CD4-positive, alpha-beta T cell treated with Interleukin-1 beta for 1 hour (primary cell): Measurements from ENCODE around the gene SSH2.

Source experiments
- DNase-seq, 2 donors: peaks; one replicate each; pipeline ENCODE4 v3.0.0-alpha.2; 2020 to 2022

The SSH2 gene

DNA sequence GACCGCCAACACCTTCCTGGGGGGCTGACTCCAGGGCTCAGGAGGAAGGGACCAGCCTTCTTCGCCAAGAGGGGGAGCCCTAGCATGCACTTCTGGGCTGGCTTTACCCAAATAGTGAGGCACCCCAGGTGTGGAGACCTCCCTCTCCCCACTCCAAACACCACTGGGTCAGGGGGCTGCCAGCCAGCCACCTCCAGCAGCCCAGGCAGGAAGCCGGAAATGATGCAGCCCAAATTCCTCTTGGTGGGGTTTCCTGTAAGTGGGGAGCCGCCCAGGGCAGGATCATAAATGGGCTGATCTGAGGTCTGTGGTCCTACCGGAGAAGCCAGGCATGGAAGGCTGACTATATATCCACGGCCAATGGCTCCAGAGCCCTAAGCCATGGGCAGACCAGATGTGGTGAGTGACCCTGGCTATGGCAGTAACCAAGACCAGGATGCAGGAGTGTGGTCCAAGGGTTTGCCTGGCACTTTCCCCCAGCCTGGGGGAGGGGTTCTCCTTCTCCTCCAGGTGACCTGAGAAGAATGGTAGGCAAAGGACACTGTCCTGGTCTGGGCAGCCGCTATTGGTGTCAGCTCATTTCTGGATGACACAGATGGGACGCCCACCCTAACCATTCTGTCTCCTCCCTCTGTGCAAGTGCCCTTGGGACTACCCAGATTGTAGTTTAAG, 344.8 kb downstream of the SSH2 start:
- DNase-seq, result peak in 1 of 2 donors; percentile 39

DNA sequence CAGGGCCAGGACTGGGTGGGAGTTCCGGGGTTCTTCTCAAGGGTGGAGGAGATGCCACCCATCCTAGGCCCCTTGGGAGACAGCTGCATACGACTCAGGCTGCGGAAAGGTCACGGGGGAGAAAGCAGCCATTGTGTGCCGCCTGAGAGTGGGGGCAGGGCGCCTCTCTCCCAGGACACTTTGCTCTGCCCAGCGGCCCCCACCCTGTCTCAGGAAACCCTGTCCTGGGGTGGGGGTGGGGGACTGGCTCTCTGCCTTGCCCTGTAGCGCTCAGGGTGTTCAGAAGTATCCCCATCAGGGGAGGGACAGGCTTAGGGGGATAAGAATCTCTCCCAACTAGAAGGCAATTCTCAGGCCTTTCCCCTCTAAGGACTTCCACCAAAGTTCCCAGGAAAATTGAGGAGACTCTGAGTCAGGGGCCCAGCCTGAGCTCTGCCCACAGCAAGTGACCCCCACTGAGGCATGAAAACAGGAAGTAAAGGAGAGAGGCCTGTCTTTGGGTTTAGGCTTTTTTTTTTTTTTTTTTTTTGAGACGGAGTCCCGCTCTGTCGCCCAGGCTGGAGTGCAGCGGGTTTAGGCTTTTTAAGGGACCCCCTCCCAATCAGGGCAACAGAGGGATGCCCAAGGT, 345.5 kb downstream of the SSH2 start:
- DNase-seq, result no peak

DNA sequence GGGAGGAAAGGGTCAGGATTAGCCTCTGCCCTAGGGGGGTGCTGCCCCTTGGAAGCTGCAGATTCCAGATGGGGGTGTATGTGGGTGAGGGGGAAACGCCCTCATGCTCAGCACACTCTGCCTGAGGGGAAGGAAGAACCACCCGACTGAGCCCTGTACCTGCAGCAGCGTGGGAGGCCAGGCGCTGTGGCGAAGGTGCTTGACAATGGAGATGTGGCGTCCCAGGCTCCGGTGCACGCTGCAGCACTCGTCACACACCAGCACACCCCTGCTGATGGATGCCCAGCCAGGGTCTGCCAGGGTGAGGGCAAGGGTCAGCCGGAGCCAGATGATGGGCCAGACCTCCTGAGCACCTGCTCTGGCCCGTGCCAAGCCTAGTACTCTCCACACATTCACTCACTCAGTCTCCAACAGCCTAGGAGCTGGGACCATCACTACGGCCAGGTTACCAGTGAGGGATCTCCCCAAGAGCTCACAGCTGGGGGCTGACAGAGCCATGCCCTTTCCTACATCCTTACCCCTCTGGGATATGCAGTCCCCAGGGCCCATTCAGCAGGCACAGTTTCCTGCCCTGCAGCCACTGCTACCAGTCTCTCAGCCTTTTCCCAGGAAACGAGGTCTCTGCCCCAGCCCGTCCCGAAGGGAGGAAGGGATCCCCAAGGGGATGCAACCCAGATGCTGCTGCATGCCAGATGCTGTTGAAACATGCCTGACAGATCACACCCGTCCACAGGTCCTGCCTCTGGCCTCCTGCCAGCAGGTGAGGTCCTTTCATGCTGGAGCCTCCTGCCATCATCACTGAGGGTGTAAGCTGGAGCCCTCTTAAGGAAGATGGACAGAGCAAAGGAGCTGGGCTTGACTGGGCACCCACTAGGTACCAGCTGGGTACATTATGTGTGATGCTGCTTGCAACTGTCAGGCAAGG, 346.4 kb downstream of the SSH2 start:
- DNase-seq, result no peak

DNA sequence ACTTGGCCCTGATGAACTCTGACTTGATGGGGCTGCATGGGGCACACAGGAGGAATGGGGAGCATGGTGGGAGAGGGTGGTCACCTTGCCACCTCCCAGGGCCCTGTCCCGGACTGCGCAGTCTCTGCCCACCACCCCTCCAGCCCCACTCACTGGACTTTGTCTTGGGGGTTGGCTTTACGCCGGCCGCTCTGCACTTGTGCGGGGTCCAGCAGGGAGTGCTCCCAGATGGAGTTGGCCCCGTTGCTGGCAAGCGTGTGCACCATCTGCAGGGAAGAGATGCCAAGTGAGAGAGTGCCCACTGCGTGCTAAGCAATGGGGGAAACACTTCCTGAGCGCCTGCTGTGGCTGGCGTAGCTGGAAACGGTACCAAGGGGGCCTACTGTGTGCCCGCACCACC, 347.3 kb downstream of the SSH2 start:
- DNase-seq, result no peak

DNA sequence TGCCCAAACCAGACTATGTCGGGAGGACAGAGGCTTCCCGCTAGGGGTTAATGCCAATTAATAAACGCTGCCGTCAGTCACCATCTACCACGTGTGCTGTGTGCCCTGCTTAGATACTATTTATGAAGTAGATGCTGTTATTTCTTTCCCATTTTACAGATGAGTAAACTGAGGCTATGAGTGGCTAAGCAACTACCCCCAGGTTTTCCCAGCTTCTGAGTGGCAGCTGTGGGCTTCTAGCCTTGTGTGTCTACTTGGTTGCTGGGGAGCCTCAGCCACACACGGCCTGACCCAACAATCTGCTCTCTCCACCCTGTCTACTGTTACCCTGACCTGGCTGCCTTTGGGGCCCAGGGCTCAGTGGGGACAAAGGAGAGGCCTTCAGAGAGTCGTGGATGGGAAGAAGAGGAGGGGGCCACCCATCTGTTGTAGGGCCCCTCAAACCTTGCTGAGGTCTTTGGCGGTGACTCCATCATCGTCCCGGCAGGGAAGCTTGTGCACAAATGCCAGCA, 347.7 kb downstream of the SSH2 start:
- DNase-seq, result no peak

DNA sequence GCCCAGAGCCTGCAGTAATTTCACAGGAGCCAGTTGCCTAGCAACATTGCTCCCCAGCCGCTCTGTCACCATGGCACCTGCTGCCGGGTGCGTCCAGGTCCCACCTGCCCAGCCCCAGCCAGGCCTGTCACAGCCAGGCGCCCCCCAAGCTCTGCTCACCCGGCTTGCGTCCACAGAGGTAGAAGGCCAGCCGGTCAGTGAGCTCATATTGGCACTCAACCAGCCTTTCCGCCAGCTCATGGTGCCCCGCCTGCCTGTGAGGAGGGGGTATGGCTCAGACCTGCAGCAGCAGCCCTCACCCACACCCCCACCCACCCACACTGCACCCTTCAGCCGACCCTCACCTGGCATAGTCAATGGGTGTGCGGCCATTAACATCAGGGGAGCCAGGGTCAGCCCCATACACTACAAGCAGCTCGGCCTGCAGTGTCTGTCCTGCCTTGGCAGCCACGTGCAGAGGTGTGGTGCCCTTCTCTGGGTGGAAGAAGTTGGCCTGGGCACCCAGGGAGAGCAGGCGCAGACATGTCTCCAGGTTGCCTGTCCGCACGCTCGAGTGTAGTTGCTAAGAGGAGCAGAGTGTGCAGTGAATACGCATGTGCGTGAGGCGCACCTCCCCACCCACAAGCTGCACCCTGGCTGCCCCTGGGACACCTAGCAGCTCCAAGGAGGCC, 348.3 kb downstream of the SSH2 start:
- no peak for DNase-seq

DNA sequence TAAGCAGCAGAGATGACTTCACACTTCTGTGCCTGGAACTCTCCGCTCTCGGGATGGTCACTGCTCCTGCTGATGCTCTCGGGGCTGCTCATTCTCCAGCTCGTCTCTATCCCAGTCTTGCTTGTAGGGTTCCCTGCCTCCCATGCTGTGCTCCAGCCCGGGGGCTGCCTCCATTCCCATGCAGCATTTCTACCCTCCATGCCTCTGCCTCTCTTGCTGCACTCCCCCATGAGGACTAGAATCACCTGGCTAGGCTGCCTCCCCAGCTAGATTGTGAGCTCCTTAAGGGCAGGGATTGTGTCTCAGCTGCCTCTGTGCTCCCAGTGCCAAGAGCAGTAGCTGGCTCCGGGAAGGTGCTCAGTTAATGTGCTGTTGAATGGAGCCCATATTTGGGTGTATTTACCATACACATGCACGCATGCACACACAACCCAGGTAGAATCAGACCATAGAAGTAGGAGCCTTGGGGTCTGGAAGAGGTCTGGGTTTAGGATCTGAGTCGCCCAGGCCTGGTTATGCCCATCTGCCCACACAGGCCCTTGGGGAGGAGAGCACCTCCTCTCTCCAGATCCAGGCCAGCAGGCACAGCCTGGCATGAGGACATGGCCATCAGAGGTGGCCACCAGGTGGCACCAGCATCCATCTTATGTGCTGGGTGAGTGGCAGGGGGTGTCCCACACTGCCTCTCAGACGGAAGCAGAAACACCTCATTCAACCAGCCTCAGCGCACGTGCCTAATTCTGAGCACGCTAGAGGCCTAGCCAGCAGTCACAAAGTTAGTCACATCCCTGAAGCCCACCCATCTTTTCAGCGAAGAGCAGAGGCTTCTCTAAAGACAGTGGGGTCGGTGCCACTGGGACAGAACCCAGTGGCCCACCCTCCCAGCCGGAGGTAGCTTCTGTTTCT, 349.9 kb downstream of the SSH2 start:
- peak; percentile 91 for DNase-seq

DNA sequence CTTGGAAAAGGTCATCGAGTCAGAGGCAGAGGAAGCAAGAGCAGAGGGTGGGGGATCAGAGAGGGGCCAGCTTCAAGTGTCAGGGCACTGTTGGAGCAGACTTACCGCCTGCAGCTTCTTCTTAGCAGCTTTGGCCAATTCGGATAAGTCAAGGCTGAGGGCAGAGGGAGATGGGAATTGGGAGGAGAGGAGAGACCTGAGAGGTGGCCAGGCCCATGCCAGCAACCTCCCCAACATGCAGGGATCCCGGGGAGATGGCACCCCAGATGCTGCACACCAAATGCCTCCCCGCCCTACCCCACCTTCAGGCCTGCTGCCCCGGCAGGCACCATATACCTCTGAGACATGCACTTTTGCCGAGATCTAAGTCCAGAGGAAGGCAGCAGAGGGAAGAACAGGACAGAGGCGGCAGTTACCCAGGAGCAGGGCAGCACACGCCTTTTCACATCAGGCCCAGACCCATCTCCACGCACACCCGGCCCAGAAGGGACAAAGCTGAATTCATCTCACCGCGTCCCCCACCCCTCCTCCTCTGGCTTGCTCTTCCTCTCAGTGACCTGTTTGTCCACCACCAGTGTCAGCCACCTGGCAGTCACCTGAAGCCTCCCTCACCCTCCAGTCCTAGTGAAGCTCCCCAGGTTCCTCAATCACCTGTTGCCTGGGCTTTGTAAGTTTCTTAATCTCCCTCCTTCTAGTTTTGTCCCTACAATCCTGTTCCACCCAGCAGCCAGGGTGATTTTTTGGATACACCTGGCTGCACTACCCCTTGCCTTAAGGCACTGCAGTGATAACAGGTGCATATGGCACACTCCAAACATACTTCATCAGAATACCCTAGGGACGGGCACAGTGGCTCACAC, 351.2 kb downstream of the SSH2 start:
- no peak for DNase-seq

DNA sequence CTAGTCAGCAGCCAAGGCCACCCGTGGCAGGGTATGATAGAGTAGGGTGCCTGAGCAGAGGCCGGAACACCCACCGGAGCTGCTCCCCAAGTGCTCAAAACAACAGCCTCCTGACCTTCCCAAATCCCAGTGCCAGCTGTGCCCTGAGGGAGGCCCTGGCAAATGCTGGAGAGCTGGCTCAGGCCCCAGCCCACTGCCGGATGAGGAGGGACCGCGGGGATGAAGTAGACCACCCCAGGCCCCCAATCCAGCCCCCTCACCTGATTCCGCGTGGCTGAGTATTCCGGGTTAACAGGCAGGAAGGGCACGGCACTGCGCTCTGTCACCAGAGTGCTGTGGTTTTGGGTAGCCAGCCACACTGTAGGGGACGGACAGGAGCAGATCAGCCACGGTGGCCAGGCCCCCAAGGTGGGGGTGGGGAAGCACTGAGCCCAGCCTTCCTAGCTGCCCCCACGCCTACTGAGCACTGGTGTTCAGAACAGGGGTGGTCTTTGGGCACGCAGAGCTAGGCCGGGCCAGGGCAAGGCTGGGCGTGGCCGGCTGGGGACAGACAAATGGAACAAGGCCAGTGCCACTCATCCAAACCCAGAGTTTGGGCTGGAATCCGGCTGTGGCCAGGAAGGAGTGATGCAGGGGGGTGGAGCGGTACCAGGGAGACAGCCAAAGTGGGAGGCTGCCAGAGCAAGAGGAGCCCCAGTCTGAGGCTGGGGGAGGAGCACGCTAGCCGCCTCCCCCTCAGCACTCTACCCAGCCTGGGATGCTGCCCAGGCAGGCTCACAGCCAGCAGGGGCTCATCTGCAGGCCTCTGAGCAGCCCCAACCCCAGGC, 352.4 kb downstream of the SSH2 start:
- DNase-seq, result no peak

DNA sequence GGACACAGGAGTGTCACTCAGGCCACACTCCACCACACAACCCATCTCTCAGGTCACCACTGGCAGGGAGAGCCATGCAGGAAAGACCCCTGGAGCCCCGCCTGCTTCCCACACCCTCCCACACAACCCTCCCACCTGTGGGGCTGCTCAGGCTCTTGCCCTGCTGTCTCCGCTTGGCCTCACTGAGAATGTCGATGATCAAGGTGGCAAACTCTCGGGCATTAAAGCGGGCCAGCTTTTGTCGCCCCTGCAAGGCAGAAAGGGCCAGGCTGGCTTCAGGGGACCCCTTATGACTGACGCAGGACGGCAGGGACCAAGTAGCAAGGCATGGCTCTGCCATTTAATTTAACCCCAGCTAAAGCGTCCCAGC, 353.0 kb downstream of the SSH2 start:
- no peak for DNase-seq

DNA sequence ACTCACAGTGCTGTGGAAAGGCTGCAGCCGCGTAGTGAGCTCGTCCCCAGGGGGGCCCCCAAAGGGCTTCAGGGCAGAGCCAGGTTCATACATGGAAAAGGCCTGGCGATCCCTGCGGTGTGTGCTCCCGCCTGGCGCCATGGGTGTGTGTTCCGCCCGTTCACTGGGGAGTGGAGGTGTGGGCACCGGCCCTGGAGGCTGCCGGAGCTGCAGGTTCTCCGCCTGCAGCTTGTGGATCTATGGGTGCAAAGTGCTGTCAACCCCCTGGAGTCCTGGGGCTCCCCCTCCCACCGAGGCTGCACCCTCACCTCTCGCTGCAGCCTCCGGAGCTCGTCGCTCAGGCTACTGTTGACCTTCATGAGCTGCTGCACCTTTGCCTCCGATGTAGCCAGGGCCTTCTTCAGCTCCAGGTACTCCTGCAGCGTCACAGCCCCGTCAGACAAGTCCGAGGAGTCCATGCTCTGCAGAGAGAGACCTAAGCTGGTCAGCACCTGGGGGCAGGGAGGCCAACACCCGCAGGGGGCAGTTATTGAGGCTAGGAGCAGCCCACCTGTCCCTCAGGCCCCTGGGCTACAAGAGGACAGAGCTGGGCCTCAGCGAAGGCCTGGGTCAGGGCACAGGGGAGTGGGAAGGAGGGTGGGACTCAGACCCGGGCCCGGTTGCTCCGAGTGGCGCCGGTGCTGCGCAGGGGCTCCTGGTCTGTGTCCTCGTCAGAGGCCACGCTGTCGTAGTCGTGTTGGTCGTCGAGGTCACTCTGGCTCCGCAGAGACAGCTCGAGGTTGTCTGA, 353.6 kb downstream of the SSH2 start:
- DNase-seq, result no peak
